Lower leg skin (tissue), 4 donors: ENCODE data around the gene CXCR5. TPM values are rescaled to one million over a fixed set of nuclear protein-coding genes. Genes with fewer than 3 reads are reported as not detected.

Experiments
- DNase-seq, 2 donors: peaks; one replicate each; pipeline ENCODE4 v3.0.0-alpha.2; 2019; ENCODE audit warnings: low spot score in 2 of 2
- H3K4me3 ChIP-seq: fragments of 200-600 bp; sonication (generic); 2 replicates; pipeline ENCODE4 v1.5.1; 2017; ENCODE audit warnings: mild to moderate bottlenecking, low read depth; ENCODE audit not compliant: poor library complexity, severe bottlenecking
- CTCF ChIP-seq, 3 donors: fragments of 450-650 bp; IDR thresholded peaks; one replicate each; pipeline ENCODE4 v1.5.1; 2016; ENCODE audit warnings: antibody characterized with exemption in 3 of 3, mild to moderate bottlenecking in 3 of 3, moderate library complexity in 2 of 3
- POLR2A ChIP-seq, 2 donors: fragments of 450-650 bp; IDR thresholded peaks; one replicate each; pipeline ENCODE4 v1.6.1; 2016 to 2017; ENCODE audit warnings: antibody characterized with exemption in 2 of 2, mild to moderate bottlenecking in 1 of 2, moderate library complexity in 1 of 2
- WGBS, 2 donors: methylation state at CpG; one replicate each; pipeline ENCODE4 v1.1.5; 2018; 5-methylcytosine and 5-hydroxymethylcytosine counted together
- intact Hi-C: fragments of 100-400 bp; cut with DNase I; formaldehyde crosslinking; loops from one replicate; pipeline ENCODE4 v1.15.0; 2023; ENCODE audit warnings: low total_unique reads
- total RNA-seq, 4 donors: library from RNA; depleted of rRNA; stranded (reverse); fragments of >200 nt; gene quantifications; one replicate each; pipeline ENCODE4 v1.1.0, GENCODE V29; 2016

Gene CXCR5
- total RNA-seq, 4 donors from 2014 or later, result not detected

GRCh38 chr11:118900535-118901384 is 17.1 kb downstream of the CXCR5 start:
- no peak overlapping the region for H3K4me3 ChIP-seq
- DNase-seq, result no peak
- TF ChIP-seq CTCF (IDR thresholded peaks at IDR 0.05) (no peak), POLR2A (IDR thresholded peaks at IDR 0.05) (no peak)
- WGBS, 2 donors, result 91 to 92% methylated on average over 28 to 29 of the region's 29 CpGs
- intact Hi-C loops, result loop anchor here (5.0 kb wide), 1 partner anchor 52 kb away; no protein-coding TSS in a partner anchor

GRCh38 chr11:118901494-118902335 is 18.0 kb downstream of the CXCR5 start:
- no peak for DNase-seq
- 82 to 90% methylated on average over 24 to 28 of the region's 31 CpGs for WGBS, 2 donors
- no peak overlapping the region for H3K4me3 ChIP-seq
- TF ChIP-seq CTCF (IDR thresholded peaks at IDR 0.05) (no peak), POLR2A (IDR thresholded peaks at IDR 0.05) (no peak)
- intact Hi-C loops, result loop anchor here (5.0 kb wide), 1 partner anchor 51 kb away; no protein-coding TSS in a partner anchor

GRCh38 chr11:118902336-118903203 is 18.9 kb downstream of the CXCR5 start:
- TF ChIP-seq CTCF (IDR thresholded peaks at IDR 0.05), result no peak
- no peak for TF ChIP-seq POLR2A (IDR thresholded peaks at IDR 0.05)
- H3K4me3 ChIP-seq, result no peak overlapping the region
- no peak for DNase-seq
- intact Hi-C loops, result loop anchor here (5.0 kb wide), 1 partner anchor 50 kb away; no protein-coding TSS in a partner anchor
- 84 to 90% methylated on average over 22 to 31 of the region's 37 CpGs for WGBS, 2 donors

GRCh38 chr11:118903204-118904015 is 19.7 kb downstream of the CXCR5 start:
- H3K4me3 ChIP-seq, result no peak overlapping the region
- WGBS, 2 donors, result 74 to 79% methylated on average over 19 to 21 of the region's 21 CpGs
- no peak for DNase-seq
- intact Hi-C loops, result loop anchor here (5.0 kb wide), 1 partner anchor 49 kb away; no protein-coding TSS in a partner anchor
- TF ChIP-seq CTCF (IDR thresholded peaks at IDR 0.05) (no peak), POLR2A (IDR thresholded peaks at IDR 0.05) (no peak)
